Measurements from ENCODE around the gene NEURL1B.

NEURL1B gene

DNA sequence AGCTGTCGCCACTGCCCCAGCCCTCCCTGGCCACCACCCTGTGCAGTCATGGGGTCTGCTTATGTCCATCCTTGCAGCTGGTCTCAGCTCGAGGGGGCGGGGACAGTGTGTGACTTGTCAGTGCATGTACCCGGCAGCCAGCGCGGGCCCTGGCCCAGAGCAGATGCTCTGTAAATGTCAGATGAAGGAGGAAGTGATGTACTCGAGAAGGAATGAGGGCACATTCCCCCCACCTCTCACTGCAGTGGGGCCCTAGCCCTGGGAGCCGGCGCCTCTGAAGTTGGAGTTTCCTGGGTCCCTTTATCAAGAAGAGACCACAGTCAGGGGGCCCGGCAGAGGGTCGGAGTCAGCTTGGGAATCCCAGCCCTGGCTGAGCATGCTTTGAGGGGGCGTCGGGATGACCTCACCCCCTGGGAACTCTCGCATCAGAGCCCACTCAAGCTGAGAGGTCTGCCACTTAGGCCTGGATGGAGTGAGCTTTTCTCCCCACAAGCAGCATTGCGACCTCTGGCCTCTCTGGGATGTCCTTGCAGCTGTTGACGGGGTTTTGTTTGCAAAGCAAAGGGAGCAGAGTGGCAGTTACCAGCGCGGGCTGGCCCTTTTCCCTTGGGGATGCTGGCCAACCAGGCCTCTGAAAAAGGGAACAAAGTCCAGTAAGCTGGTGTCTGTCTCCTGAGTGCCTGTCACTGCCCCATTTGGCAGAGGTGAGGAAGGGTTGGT, 19.0 kb downstream of the NEURL1B start:
- TF ChIP-seq FOXP2 (optimal IDR thresholded peaks at IDR 0.05; ENCODE audit: control extremely low read depth, extremely low read length, insufficient read depth), result no peak
- TF ChIP-seq EZH2 (IDR thresholded peaks at IDR 0.05), result no peak
- TF ChIP-seq POLR2AphosphoS5 (IDR thresholded peaks at IDR 0.05; ENCODE audit: borderline replicate concordance, low read depth, low read length), result no peak
- no peak overlapping the region for H3K4me3 ChIP-seq
- DNase-seq (ENCODE audit: low read depth, low spot score), result no peak
- no peak overlapping the region for H3K9ac ChIP-seq (ENCODE audit: insufficient read length)
- H3K9me3 ChIP-seq (ENCODE audit: low read depth, low read length), result no peaks in the 10 kb centered on the region
- no peak overlapping the region for H3K27ac ChIP-seq
- no peaks in the 10 kb centered on the region for H3K36me3 ChIP-seq (ENCODE audit: insufficient read depth, low read length)

DNA sequence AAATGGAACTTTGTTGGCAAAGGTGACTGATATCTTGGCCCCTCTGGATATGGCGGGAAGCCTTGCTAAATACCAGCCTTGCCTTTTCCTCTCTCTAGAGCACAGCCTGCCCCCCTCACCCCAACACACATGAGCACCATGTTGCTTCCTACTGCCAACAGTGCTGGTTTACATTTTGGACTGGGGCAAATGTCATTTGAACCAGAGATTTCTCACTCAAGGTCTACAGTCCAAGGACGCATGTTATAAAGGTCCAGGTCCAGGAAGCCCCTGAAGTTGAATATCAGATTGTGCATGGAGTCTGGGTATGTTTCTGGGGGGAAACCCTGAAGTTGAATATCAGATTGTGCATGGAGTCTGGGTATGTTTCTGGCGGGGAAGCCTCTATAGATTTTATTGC, 19.9 kb downstream of the NEURL1B start:
- no peaks in the 10 kb centered on the region for H3K36me3 ChIP-seq (ENCODE audit: insufficient read depth, low read length)
- H3K9ac ChIP-seq (ENCODE audit: insufficient read length), result no peak overlapping the region
- TF ChIP-seq EZH2 (IDR thresholded peaks at IDR 0.05) (no peak), FOXP2 (optimal IDR thresholded peaks at IDR 0.05; ENCODE audit: control extremely low read depth, extremely low read length, insufficient read depth) (no peak), POLR2AphosphoS5 (IDR thresholded peaks at IDR 0.05; ENCODE audit: borderline replicate concordance, low read depth, low read length) (no peak)
- no peaks in the 10 kb centered on the region for H3K9me3 ChIP-seq (ENCODE audit: low read depth, low read length)
- H3K4me3 ChIP-seq, result no peak overlapping the region
- H3K27ac ChIP-seq, result no peak overlapping the region
- no peak for DNase-seq (ENCODE audit: low read depth, low spot score)

GRCh38 chr5:172661526-172661925, 20.5 kb downstream of the NEURL1B start:
- no peak for DNase-seq (ENCODE audit: low read depth, low spot score)
- no peak overlapping the region for H3K4me3 ChIP-seq
- TF ChIP-seq POLR2AphosphoS5 (IDR thresholded peaks at IDR 0.05; ENCODE audit: borderline replicate concordance, low read depth, low read length) (no peak), EZH2 (IDR thresholded peaks at IDR 0.05) (no peak), FOXP2 (optimal IDR thresholded peaks at IDR 0.05; ENCODE audit: control extremely low read depth, extremely low read length, insufficient read depth) (no peak)
- H3K9ac ChIP-seq (ENCODE audit: insufficient read length), result no peak overlapping the region
- H3K27ac ChIP-seq, result no peak overlapping the region
- H3K9me3 ChIP-seq (ENCODE audit: low read depth, low read length), result no peaks in the 10 kb centered on the region
- no peaks in the 10 kb centered on the region for H3K36me3 ChIP-seq (ENCODE audit: insufficient read depth, low read length)

DNA sequence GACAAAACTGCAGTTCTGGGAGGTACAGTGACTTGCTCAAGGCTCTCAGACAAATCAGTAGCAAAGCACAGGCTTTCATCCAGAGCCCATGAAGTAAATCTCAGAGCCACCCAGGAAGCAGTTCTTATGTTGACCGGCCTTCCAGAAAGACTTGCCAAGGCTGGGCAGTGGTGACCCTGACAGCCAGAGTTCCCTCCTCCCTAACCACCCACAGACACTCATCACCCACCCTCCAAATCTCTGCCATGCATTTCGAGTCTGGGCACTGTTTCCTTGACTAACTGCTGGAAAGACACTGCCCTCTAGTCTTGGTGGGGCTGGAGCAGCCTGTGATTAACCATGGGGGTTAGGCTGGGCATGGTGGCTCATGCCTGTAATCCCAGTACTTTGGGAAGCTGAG, 21.5 kb downstream of the NEURL1B start:
- Histone ChIP-seq H3K9me3 (ENCODE audit: low read depth, low read length) (no peaks in the 10 kb centered on the region), H3K4me3 (no peak overlapping the region), H3K27ac (no peak overlapping the region), H3K9ac (ENCODE audit: insufficient read length) (no peak overlapping the region), H3K36me3 (ENCODE audit: insufficient read depth, low read length) (no peaks in the 10 kb centered on the region)
- no peak for DNase-seq (ENCODE audit: low read depth, low spot score)
- TF ChIP-seq POLR2AphosphoS5 (IDR thresholded peaks at IDR 0.05; ENCODE audit: borderline replicate concordance, low read depth, low read length), result no peak
- TF ChIP-seq FOXP2 (optimal IDR thresholded peaks at IDR 0.05; ENCODE audit: control extremely low read depth, extremely low read length, insufficient read depth), result no peak
- no peak for TF ChIP-seq EZH2 (IDR thresholded peaks at IDR 0.05)

- no peak overlapping the region for H3K9ac ChIP-seq (ENCODE audit: insufficient read length)
- H3K9me3 ChIP-seq (ENCODE audit: low read depth, low read length), result no peaks in the 10 kb centered on the region
- no peak overlapping the region for H3K4me3 ChIP-seq
- H3K27ac ChIP-seq, result no peak overlapping the region
- H3K36me3 ChIP-seq (ENCODE audit: insufficient read depth, low read length), result no peaks in the 10 kb centered on the region
- no peak for DNase-seq (ENCODE audit: low read depth, low spot score)
- TF ChIP-seq POLR2AphosphoS5 (IDR thresholded peaks at IDR 0.05; ENCODE audit: borderline replicate concordance, low read depth, low read length), result no peak
- TF ChIP-seq EZH2 (IDR thresholded peaks at IDR 0.05), result no peak
- no peak for TF ChIP-seq FOXP2 (optimal IDR thresholded peaks at IDR 0.05; ENCODE audit: control extremely low read depth, extremely low read length, insufficient read depth)
Observed at GRCh38 chr5:172664018-172664417, 23.0 kb downstream of the NEURL1B start.

DNA sequence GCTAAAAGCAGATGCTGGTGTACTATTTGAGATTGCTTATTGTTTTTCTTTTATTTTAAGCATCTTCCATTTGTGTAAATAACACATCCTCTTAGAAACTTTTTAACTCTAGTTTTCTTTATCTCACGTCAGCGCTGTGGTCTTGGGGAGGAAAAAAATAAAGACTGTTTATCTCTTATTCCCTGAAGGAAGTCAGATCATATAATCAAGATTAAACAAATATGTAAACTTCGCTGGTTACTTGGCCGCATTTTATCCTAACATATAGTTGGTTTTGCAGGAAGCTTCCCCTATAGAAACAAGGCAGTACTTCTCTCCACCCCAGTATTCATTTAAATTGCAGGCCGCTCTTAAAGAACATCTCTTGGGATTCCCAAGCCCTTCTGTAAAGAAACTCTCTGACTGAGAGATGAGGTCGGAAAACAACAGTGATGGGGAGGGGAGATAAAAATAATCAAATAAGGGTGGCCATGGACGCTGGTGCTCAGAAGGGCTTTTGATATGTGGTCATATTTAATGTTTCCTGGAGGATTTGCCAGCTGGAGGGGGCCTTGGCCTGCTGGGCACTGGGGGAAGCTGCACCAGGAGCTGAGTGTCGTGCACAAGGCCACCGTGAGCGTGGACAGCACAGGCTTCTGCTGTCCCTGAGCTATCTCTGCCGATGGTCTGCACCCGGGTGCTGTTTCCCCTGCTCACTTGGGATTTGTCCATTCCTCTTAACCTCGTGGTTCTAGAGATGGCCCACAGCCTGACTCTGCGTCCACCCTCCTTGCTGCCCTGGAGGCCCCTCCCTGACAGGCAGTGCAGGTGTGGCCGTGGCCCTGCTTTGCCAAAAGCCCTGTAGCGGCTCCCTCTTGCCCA, 23.8 kb downstream of the NEURL1B start:
- no peak overlapping the region for H3K9ac ChIP-seq (ENCODE audit: insufficient read length)
- no peak for DNase-seq (ENCODE audit: low read depth, low spot score)
- no peaks in the 10 kb centered on the region for H3K36me3 ChIP-seq (ENCODE audit: insufficient read depth, low read length)
- H3K9me3 ChIP-seq (ENCODE audit: low read depth, low read length), result no peaks in the 10 kb centered on the region
- no peak overlapping the region for H3K27ac ChIP-seq
- TF ChIP-seq FOXP2 (optimal IDR thresholded peaks at IDR 0.05; ENCODE audit: control extremely low read depth, extremely low read length, insufficient read depth), result no peak
- no peak for TF ChIP-seq POLR2AphosphoS5 (IDR thresholded peaks at IDR 0.05; ENCODE audit: borderline replicate concordance, low read depth, low read length)
- no peak for TF ChIP-seq EZH2 (IDR thresholded peaks at IDR 0.05)
- no peak overlapping the region for H3K4me3 ChIP-seq

- DNase-seq (ENCODE audit: low read depth, low spot score), result no peak
- Histone ChIP-seq H3K27ac (no peak overlapping the region), H3K36me3 (ENCODE audit: insufficient read depth, low read length) (no peaks in the 10 kb centered on the region), H3K4me3 (no peak overlapping the region), H3K9me3 (ENCODE audit: low read depth, low read length) (no peaks in the 10 kb centered on the region), H3K9ac (ENCODE audit: insufficient read length) (no peak overlapping the region)
- TF ChIP-seq EZH2 (IDR thresholded peaks at IDR 0.05) (no peak), POLR2AphosphoS5 (IDR thresholded peaks at IDR 0.05; ENCODE audit: borderline replicate concordance, low read depth, low read length) (no peak), FOXP2 (optimal IDR thresholded peaks at IDR 0.05; ENCODE audit: control extremely low read depth, extremely low read length, insufficient read depth) (no peak)
Observed at GRCh38 chr5:172666251-172666650, 25.2 kb downstream of the NEURL1B start.

GRCh38 chr5:172667786-172668593, 26.9 kb downstream of the NEURL1B start:
- Histone ChIP-seq H3K4me3 (no peak overlapping the region), H3K27ac (no peak overlapping the region), H3K9ac (ENCODE audit: insufficient read length) (no peak overlapping the region), H3K9me3 (ENCODE audit: low read depth, low read length) (no peaks in the 10 kb centered on the region), H3K36me3 (ENCODE audit: insufficient read depth, low read length) (no peaks in the 10 kb centered on the region)
- DNase-seq (ENCODE audit: low read depth, low spot score), result no peak
- TF ChIP-seq FOXP2 (optimal IDR thresholded peaks at IDR 0.05; ENCODE audit: control extremely low read depth, extremely low read length, insufficient read depth) (no peak), EZH2 (IDR thresholded peaks at IDR 0.05) (no peak), POLR2AphosphoS5 (IDR thresholded peaks at IDR 0.05; ENCODE audit: borderline replicate concordance, low read depth, low read length) (no peak)

Measured in SK-N-MC (cell line).